ENCODE measurements around the gene THOC6. TPM values are rescaled to one million over a fixed set of nuclear protein-coding genes. Genes with fewer than 3 reads are reported as not detected.
"Not testable (repeated sequence)": the region's sequence is repeated elsewhere in the genome, so short reads cannot be mapped to it uniquely, and the experiment has no call there.

Gene THOC6
- total RNA-seq, 1 experiment from 2014 or later = 35.2 TPM

- no peak for DNase-seq (ENCODE audit: low spot score)
Measured at GRCh38 chr16:3054965-3055733, 31.3 kb downstream of the THOC6 start.

DNA sequence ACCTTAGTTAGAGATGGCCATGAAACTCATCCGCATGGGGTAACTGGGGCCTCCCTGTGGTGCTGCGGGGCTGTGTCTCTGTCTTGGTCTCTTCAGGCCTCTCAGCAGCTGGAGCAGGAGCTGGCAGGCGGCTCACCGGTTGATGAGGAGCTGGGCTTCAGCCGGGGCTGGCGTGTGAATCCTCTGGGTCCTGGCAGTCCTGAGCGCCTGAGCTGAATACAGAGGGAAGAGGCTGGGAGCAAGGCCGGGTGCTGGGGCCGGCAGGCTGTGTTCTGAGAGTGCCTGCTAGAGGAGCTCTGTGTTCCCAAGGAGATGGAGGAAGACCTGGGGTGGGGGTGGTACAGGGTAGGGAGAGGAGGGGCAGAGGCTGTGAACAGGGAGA, 31.9 kb downstream of the THOC6 start:
- DNase-seq (ENCODE audit: low spot score) = not testable (repeated sequence)

DNA sequence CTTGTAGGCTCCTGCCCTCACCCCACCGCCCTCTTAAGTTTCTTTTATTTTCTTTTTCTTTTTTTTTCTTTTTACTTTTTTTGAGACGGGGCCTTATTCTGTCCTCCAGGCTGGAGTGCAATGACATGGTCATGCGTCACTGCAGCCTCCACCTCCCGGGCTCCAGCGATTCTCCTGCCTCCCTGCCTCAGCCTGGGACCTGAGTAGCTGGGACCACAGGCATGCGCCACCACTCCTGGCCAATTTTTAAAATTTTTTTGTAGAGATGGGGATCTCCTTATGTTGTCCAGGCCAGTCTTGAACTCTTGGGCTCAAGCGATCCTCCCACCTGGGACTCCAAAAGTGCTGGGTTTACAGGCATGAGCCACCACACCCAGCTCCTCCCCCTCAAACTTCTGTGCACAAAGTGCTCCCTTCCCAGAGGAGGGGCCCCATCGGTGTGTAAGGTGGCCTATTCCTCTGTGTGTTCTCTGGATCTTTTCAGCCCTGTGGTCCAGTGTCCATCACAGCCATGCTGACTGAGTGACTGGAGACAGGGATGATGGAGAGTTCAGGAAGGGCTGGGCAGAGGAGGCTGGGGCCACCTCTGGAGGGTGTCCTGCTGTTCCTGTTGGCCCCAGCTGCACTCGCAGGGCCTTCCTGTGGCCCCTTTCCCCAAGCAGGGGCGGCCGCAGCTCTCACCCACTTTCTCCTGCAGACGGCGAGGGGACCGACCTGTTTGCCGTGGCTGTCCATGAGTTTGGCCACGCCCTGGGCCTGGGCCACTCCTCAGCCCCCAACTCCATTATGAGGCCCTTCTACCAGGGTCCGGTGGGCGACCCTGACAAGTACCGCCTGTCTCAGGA, 32.7 kb downstream of the THOC6 start:
- no peak for DNase-seq (ENCODE audit: low spot score)

DNA sequence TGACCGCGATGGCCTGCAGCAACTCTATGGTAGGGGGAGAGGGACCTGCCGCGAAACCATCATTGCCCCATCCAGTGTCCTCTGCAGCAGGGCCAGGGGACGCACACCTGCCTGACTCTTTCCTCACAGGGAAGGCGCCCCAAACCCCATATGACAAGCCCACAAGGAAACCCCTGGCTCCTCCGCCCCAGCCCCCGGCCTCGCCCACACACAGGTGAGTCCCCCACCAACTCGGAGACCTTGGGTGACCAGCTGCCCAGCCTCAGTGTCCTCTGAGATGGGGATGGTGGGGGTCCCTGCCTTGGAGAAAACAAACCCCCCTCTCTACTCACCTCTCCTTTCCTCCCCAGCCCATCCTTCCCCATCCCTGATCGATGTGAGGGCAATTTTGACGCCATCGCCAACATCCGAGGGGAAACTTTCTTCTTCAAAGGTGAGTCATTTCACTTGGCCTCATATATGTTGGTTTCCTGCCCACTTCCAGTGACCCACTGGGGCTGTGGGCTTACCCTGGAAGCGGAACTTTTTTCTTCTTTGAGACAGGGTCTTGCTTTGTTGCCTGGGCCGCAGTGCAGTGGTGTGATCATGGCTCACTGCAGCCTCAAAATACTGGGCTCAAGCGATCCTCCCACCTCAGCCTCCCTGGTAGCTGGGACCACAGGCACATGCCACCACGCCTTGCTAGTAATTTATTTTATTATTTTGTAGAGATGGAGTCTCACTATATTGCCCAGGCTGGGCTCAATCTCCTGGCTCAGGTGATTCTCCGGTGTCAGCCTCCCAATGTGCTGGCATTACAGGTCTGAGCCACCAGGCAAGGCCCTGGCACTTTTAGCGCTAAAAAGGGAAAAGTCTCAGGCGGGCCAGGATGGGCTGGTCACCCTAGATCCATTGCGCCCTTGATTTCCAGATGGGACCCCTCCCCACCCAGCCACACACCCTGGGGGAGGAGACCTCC, 33.6 kb downstream of the THOC6 start:
- DNase-seq (ENCODE audit: low spot score) = no peak

- peak; percentile 36 for DNase-seq (ENCODE audit: low spot score)
Measured at GRCh38 chr16:3058139-3059030, 34.5 kb downstream of the THOC6 start.

GRCh38 chr16:3059041-3059722, 35.3 kb downstream of the THOC6 start:
- DNase-seq (ENCODE audit: low spot score) = peak; percentile 81

DNA sequence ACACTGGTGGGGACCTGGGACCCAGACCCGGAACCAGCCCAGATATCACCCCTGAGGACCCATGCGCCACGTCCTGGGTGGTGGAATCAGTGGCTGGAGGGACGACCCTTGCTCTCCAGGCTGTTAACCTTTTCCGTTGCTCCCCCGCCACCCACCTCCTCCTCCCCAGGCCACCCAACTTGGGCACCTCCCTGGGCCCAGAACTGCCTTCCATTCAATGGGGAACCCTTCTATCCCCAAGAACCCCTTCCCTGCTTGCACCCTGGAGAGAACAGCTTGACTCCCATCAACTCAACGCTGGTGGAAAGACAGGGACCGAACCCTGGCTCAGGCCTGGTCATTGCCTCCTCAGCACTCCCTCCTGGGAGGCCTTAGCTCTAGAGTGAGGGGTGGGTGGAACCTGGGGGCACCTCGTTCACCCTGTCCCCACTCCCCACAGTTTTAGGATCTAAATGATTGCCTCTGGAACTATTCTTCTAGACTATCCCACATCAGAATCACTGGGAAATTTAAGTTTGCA, 35.9 kb downstream of the THOC6 start:
- DNase-seq (ENCODE audit: low spot score) = no peak

GRCh38 chr16:3060339-3061127, 36.7 kb downstream of the THOC6 start:
- DNase-seq (ENCODE audit: low spot score) = no peak

- no peak for DNase-seq (ENCODE audit: low spot score)
Measured at GRCh38 chr16:3062553-3062952, 38.7 kb downstream of the THOC6 start.

DNA sequence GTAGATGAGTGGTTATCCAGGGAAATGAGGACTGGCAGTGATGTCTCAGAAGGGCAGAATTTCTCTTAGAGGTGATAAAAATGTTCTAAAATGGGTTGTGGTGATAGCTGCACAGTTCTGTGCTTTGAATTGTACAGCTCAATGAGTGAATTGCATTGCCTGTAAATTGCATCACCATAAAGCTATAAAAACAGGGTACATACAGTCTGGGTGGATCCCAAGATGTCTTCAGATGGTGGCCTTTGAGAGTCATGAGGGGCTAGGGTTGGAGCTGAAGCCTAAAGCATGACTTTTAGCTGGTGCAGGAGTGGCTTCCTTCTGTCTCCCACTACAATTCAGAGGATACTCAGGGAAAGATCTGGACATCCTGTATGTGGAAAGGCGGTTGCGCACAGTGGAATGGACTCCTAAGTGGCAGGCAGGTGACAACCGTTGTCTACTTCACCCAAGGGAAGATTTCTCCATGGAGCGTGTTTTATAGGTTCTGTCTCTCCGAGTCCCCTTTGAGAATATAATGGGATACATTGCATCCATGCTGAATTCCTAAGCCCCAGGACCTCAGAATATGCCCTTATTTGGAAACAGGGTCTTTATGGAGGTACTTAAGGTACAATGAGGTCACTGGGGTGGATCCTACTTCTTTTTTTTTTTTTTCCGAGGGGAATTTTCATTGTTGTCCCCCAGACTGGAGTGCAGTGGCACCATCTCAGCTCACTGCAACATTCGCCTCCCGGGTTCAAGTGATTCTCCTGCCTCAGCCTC, 40.0 kb downstream of the THOC6 start:
- no peak for DNase-seq (ENCODE audit: low spot score)

DNA sequence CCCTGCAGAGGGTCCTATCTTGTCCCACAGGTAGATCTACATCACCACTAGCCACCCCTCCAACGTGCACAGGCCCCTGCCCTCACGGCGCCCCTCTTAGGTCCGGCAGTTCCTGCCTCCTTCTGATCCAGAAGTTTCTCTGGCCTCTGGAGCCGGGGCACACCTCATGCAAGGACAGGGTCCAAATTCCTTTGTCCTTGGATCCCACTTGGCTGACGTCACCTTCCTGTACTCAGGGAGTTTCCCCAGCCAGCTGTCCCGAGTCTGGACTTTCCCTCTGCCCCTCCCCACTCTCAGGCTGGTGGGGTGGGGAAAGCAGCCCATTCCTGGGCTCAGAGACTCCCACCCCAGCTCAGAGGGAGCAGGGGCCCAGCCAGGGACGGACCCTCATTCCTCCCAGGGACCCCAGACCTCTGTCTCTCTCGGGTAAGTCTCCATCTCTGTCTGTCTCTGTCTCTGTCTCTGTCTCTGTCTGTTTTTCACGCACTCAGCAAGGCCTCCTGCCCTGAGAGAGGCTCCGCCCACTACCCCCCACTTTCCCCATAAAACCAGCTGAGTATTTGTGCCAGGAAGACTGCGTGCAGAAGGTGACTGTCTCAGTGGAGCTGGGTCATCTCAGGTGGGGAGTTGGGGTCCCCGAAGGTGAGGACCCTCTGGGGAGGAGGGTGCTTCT, 41.4 kb downstream of the THOC6 start, which contains the start of gene IL32:
IL32 (plus strand) TSS at position 572 of the 673 bp plus-strand sequence. CDS start 172 bp downstream, outside the sequence.
- DNase-seq (ENCODE audit: low spot score) = peak; percentile 90

- no peak for DNase-seq (ENCODE audit: low spot score)
Measured at GRCh38 chr16:3065742-3066439, 42.1 kb downstream of the THOC6 start.

- no peak for DNase-seq (ENCODE audit: low spot score)
Measured at GRCh38 chr16:3066440-3066748, 42.6 kb downstream of the THOC6 start.

GRCh38 chr16:3068487-3068886, 44.7 kb downstream of the THOC6 start:
- DNase-seq (ENCODE audit: low spot score) = no peak

- not testable (repeated sequence) for DNase-seq (ENCODE audit: low spot score)
Measured at GRCh38 chr16:3069146-3069545, 45.3 kb downstream of the THOC6 start.

- DNase-seq (ENCODE audit: low spot score) = no peak
Measured at GRCh38 chr16:3070608-3071111, 46.8 kb downstream of the THOC6 start.

GRCh38 chr16:3071655-3072054, 47.8 kb downstream of the THOC6 start:
- DNase-seq (ENCODE audit: low spot score) = no peak

All from A172 (cell line).